ENCODE measurements around the gene ZMYND19.
"Not testable (repeated sequence)": the region's sequence is repeated elsewhere in the genome, so short reads cannot be mapped to it uniquely, and the experiment has no call there.

ZMYND19 gene

DNA sequence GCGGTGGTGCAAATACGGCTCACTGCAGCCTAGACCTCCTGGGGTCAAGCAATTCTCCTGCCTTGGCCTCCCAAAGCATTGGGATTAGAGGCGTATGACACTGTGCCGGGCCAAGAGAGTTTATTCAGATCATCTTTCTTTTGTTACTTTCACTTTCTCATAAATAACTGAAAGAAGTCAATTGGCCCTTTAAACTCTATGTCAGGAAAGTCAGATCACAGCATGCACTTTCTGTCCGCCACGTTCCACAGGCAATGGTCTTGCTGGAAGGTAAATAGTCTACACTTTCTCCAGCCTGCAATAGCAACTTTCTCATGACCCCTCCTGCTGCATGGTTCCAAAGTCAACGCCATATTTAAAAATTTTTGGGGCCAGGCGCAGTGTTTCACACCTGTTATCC, 8.6 kb upstream of the ZMYND19 start:
- in situ Hi-C loops (cut with HindIII; ENCODE audit: low pct_ligation_motif_present, low pct_unique_long_range_greater_than_20kb, low sequenced_read_pairs), result no loop called here
- no peak for DNase-seq

DNA sequence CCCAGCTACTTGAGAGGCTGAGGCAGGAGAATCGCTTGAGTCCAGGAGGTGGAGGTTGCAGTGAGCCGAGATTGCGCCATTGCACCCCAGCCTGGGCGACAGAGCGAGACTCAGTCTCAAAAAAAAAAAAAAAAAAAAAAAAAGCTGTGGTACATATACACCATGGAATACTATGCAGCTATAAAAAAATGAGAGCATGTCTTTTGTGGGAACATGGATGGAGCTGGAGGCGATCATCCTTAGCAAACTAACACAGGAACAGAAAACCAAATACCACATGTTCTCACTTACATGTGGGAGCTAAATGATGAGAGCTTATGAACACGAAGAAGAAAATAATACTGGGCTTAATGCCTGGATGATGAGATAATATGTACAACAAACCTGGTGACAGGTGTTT, 6.3 kb upstream of the ZMYND19 start:
- DNase-seq; in situ Hi-C loops (cut with HindIII; ENCODE audit: low pct_ligation_motif_present, low pct_unique_long_range_greater_than_20kb, low sequenced_read_pairs): not testable (repeated sequence)

DNA sequence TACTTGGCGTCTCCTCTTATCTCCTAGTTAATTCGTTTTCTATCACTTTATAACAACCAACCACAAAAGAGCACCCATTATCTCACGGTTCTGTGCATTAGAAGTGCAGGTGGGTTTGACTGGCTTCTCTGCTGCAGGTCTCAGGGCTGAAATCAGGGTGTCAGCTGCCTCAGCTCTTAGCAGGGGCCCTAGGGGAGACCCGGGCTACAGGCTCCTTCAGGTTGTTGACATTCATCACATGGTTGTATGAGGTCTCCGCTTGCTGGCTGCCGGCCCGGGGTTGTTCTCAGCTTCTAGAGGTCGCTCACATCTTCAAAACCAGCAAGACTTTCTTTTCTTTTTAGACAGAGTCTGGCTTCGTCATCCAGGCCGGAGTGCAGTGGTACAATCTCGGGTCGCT, 2.9 kb upstream of the ZMYND19 start:
- no peak for DNase-seq
- in situ Hi-C loops (cut with HindIII; ENCODE audit: low pct_ligation_motif_present, low pct_unique_long_range_greater_than_20kb, low sequenced_read_pairs), result no loop called here

DNA sequence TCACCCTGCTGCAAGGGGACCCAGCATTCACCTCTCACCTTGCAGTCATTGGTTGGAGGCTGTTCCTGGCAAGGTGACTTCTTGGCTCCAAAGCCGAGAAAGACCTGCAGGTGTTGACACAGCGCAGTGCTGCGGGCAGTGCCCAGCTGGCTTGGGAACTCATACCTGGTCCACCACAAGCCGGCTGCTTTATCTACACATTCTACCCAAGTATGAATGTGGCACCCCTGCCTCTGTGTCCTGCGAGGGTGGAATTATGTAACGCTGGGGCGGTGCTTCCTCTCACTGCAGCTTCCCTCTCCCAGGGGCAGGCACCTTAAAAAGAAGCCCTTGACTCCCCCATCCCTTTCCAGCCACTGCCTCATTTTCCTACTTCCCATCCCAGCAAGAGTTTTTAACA, 2.5 kb upstream of the ZMYND19 start:
- in situ Hi-C loops (cut with HindIII; ENCODE audit: low pct_ligation_motif_present, low pct_unique_long_range_greater_than_20kb, low sequenced_read_pairs), result no loop called here
- no peak for DNase-seq

DNA sequence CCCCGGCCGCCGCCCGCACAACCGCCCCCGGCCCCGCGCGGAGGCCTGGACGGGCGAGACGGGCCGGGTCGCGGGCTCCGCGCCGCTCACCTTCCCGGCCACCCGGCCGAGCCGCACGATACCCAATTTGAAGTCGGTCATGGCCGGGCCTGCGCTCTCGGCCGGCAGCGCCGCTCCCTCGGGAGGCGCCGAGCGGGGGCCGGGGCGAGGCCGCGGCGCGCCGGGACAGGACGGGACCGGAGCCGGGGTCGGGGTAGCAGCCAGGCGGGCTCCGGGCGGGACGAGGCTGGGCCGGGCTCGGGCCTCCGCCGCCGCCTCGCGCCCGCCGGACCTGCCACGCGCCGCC, 216 bp downstream of the ZMYND19 start:
- in situ Hi-C loops (cut with HindIII; ENCODE audit: low pct_ligation_motif_present, low pct_unique_long_range_greater_than_20kb, low sequenced_read_pairs), result no loop called here
- DNase-seq, result no peak

DNA sequence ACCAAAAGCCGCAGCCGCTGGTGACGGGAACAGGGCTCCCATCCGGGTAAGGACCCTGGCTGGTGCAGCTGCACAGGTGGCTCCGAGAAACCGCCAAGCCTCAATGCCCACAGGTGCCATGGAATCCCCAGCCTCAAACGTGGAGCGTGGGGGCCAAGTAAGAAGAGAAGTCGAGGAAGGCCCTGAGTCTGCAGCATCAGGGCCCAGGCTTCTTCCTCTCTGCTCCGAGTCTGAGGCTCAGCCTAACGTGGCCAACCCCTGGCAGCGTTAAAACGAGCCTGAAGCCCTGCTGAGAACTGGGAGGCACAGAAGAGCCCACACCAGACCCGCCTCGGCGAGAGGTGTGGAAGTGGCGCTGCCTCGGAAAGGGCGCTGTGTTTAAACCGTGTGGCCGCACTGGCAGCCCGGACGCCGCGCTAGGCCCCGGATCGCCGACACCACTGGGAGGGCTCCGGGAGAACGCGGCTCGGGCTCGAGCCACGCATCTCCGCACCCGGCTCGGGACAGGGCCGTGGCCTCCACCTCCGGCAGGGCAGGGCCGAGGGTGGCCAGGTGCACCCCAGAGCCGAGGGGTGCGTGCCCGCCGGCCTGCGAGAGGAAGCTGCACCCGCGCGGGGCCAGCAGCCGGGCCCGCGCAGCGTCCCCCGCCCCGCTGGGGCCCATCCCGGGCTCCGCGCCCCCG, 730 bp downstream of the ZMYND19 start:
- in situ Hi-C loops (cut with HindIII; ENCODE audit: low pct_ligation_motif_present, low pct_unique_long_range_greater_than_20kb, low sequenced_read_pairs), result no loop called here
- no peak for DNase-seq

DNA sequence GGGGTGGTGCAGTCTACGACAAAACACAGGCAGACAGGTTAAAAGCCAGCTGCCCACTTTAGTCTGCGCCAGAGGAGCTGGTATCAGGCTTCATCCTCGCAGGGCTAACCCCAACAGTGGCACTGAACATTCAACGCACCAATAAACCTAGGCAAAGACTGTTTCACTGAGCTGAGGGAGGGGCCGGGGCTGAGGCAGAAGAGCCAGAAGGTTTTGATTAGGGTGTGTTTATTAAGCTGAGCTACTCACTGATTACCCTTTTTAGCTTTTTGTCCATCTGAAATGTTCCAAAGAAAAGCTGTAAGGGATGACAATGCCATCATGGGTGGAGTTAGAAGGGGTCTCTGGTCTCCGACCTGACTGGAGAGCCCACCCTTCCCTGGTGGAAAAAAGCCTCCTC, 1.4 kb downstream of the ZMYND19 start:
- DNase-seq, result no peak
- in situ Hi-C loops (cut with HindIII; ENCODE audit: low pct_ligation_motif_present, low pct_unique_long_range_greater_than_20kb, low sequenced_read_pairs), result no loop called here

DNA sequence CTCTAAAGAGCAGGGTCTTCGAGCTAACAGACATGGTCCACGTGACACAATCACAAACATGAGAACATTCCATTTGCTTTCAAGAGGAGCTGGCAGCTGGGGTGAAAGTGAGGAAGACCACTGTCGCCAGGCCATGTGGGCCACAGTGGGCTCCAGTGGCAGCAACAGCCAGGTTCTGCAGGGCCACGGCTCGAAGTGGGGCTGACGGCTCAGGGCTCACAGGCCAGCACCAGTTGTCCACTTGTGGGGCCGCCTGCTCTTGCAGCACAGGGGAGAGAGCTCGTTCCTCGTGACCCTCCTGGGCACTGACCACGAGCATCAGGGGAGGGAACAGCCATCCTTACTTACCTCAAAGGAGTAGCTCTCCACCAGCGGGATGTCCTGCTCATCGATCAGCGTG, 2.0 kb downstream of the ZMYND19 start:
- DNase-seq, result no peak
- in situ Hi-C loops (cut with HindIII; ENCODE audit: low pct_ligation_motif_present, low pct_unique_long_range_greater_than_20kb, low sequenced_read_pairs), result no loop called here

DNA sequence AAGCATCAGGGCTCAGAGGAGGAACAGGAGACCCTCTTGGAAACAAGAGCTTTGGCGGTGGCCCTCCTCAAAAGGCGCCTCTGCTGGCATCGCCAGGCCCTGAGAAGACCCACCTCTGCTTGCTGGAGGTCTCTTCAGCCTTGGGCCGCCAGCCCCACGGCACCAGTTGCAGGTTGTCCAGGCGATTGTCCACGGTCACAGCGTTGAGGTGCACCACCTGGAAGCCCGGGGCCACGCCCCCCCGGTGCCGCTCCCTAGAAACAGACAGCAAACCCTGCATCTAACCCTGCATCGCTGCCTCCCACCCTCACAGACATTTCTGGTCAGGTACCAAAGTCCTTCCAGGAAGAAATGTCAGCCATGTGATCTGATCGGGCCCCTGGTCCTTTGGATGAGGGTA, 3.5 kb downstream of the ZMYND19 start:
- in situ Hi-C loops (cut with HindIII; ENCODE audit: low pct_ligation_motif_present, low pct_unique_long_range_greater_than_20kb, low sequenced_read_pairs), result no loop called here
- DNase-seq, result no peak

DNA sequence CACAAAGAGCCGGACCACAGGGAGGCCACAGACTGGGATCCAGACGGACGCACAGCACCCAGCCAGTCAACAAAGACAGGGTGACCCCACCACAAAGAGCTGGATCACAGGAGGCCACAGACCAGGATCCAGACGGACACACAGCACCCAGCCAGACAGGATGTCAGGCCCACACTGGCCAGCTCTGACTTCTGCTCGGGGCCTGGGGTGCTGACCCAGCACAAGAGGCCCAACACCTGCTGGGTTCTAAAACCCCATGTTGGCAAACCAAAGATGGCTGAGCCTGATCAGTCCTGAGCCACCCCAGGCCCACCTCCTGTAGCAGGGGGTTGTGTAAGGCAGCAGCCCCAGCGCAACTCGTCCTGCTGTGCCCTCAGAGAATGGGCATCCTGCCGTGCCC, 6.4 kb downstream of the ZMYND19 start:
- no peak for DNase-seq
- in situ Hi-C loops (cut with HindIII; ENCODE audit: low pct_ligation_motif_present, low pct_unique_long_range_greater_than_20kb, low sequenced_read_pairs), result no loop called here

DNA sequence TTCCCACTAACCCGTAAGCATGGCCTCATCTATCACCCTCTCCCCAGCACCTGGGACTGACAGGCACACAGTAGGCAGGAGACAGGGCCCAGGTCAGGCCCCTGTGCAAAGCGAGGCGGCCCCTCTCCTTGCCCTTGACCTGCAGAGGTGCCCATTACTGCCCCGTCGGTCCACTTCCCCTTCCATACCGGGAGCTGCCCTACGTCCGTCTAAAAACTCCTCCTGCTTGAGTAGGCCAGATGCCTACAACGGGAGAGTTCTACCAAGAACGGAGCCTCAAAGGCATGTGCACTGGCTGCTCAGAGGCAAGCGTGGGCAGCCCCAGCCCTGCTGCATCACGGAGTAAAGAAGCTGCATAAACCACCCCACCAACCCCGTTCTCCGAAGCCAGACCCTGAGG, 7.0 kb downstream of the ZMYND19 start:
- in situ Hi-C loops (cut with HindIII; ENCODE audit: low pct_ligation_motif_present, low pct_unique_long_range_greater_than_20kb, low sequenced_read_pairs), result no loop called here
- no peak for DNase-seq

DNA sequence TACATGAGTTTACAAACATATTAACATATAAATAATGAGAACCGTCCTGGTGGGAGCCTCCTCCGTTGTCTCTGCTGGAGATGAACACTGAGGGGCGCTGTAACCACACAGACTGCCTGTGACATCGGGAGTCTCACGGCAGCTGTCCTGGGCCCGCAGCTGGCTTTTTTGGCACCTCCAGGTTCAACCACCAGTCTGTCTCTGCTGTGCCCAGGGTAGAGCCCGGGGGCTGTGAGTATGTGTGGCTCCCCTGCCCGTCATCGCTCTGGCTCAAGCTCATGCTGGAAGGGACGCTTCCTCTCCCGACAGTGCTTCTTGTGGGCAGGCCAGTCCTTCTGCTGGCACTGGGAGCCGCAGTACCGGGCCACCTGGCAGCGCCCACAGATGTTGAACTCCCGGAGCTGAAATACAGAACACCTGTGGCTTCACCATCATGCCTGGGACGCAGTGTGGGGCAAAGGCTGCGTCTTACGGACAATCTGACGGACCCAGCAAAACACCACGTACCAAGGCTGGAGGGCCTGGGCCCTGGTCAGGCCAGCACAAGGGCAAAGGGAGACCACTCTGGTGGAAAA, 7.9 kb downstream of the ZMYND19 start:
- peak; percentile 24 for DNase-seq
- in situ Hi-C loops (cut with HindIII; ENCODE audit: low pct_ligation_motif_present, low pct_unique_long_range_greater_than_20kb, low sequenced_read_pairs), result no loop called here

DNA sequence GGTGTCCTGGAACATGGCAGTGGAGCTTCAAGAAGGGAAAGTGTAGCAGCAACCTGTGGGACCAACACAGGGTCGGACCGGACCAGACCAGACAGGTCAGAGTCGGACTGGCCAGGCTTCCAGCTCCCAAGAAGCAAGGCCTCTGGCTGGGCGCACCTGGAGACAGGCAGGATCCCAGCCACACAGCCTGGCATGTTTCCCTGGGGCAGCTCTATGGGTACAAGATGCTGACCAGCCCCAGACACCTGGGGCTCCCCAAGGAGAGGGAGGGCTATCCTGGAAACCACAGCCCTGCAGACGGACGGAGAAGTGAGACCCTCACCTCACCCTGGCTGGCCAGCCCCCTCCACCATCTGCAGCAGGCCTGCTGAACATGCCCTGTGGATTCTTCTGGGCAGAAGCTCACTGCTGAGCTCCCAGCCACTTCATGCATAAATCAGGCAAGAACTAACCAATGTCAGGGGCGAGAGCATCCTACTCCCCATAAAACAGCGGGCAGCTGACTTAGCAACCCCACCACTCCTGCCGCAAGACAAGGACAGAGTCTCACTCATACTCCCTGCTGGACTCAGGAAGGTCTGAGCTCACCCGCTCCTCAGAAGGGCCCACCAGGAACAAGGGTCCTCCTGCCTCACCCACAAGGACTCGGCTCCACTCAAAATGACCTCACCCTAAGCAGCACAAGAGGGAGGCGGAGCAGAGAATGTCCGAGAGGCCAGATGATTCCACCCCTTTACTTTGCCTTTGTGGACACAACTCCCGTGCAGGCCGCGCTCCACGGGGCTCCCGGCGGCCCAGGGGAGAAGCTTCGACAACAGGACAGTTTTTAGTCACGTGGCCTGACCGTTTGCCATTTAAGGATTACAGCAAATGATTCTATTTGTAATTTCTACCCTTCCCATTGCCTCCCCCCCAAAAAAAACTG, 8.7 kb downstream of the ZMYND19 start:
- no peak for DNase-seq
- in situ Hi-C loops (cut with HindIII; ENCODE audit: low pct_ligation_motif_present, low pct_unique_long_range_greater_than_20kb, low sequenced_read_pairs), result no loop called here

DNA sequence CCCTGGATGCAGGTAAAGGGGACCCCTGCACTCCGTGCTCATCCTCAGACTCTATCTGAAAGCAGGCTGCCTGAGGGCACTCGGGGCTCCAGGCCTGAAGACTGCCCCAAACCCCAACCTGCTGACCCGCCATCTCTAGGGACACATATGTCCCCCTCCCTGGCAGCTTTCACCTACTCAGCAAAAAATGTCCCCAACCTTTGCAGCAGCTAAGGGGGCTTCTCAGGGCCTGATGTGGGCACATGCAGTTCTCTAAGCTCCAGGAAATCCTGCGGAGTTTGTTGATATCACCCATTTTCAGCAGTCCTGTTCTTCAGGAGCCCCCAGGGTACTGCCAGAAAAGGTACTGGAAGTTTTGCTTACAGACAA, 9.4 kb downstream of the ZMYND19 start:
- DNase-seq, result no peak
- in situ Hi-C loops (cut with HindIII; ENCODE audit: low pct_ligation_motif_present, low pct_unique_long_range_greater_than_20kb, low sequenced_read_pairs), result no loop called here

DNA sequence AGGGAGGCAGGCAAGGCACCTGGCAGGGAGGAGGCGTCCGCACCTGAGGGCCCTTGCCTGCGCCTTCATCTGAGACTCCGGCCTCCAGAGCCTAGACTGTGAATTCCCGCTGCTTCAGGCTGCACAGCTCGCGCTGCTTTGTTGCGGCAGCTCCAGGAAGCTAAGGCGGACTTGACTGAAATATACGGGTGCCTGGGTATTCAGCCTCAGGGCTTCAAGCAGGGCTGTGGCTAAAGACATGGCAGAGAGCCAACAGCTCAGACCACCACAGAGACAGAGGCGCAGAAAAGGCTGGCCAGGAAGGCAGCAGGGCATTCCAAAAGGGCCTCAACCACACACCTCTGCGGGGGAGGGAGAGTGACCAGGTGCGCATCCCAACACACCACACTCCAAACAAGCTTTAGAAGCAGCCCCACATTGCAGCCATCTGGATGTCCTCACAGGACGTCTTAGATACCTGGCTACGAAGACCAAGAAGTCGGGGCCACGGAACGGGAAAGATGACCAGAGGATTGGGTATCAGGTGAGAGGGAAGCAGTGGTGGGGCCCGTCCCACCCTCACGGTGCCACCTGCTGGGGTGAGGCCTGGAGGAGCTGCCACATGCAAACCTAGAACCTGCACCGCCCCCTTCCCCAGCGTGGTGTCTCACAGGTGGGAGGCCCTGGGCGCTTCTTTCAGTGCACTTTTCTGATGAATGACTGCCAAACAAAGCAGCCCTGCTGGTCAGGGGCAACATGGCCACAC, 9.9 kb downstream of the ZMYND19 start:
- in situ Hi-C loops (cut with HindIII; ENCODE audit: low pct_ligation_motif_present, low pct_unique_long_range_greater_than_20kb, low sequenced_read_pairs), result no loop called here
- no peak for DNase-seq

DNA sequence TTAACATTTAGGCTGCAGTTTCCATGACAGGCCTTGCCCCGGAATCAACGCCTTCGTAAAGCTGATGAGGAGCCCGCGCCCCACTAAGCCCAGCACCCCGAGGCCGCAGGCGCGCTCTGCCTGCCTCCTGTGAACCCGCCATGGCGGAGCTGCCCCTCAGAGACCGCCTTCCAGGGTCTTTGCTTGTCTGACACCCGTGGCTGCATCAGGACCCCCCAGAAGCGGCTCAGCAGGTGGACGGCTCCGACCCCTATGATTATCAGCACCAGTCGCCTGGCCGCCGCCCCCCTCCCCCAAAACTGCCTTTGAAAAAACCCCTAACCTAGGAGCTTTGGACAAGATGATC, 11.1 kb downstream of the ZMYND19 start:
- DNase-seq, result no peak
- in situ Hi-C loops (cut with HindIII; ENCODE audit: low pct_ligation_motif_present, low pct_unique_long_range_greater_than_20kb, low sequenced_read_pairs), result no loop called here

DNA sequence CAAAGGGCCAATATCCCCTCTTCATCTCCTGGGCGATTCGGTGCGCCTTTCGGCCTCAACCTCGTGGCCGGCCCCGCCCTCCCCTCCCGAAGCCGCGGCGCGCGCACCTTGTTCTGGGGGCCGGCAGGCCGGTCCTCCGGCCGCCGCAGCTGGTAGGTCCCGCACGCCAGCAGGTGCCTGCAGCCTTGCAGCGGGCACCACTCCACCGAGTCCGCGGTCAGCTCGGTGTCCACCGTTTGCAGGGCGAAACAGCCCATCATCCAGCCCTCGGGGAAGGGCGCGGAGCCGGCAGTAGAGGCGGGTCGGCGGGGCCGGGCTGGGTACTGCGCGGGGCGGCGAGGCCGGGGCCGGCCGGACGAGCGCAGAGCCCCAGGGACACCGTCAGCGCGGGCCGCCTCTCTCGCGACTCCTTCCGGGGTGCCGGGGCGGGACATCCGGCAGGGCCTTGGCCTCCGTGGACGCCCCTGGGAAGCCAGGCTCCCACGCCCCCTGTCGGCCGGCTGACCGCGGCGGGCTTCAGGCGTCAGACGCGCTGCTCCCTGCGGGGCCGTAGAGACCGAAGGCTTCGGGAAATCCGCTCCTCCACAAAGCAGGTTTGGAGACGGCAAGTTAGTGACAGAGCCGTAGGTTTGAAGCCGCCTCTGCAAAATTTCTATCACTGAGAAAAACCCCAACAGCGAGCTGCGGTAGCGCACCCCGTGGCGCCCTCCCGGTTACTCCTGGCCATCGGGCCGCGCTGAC, 11.6 kb downstream of the ZMYND19 start, which contains the start of gene DPH7:
Gene DPH7 (minus strand): TSS at position 408 of the 741 bp plus-strand sequence. CDS start 148 bp downstream, at position 260.
- in situ Hi-C loops (cut with HindIII; ENCODE audit: low pct_ligation_motif_present, low pct_unique_long_range_greater_than_20kb, low sequenced_read_pairs), result no loop called here
- peak; percentile 89 for DNase-seq

DNA sequence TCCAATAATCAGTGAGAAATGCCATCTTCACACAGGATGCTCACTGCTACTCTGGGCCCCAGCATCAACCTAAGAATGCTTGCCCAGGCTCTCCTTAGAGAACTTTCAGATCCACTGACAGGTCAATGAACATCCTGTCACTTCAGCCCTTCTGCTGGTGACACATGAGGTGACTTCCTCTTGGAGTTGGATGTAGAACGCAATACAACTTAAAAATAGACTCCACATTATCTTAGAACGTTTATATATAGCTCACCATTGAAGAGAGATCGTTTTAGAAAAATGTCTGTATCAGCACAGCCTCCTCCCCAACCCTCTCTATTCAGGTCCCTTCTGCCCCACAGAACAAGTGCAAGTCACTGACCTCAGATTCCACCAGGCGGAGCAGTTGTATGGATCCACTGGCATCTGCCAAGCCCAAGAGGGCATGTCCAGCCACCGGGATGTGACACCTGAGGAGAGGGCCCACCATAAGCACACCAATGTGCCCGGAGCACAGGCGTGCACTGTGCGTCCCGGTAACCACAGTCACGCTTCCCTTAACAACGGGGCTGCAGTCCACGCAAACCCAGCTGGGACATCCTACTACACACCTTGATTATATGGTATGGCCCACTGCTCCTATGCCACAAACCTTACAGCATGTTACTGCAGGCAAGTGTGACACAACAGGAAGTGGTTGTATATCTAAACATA, 14.4 kb downstream of the ZMYND19 start:
- no peak for DNase-seq
- in situ Hi-C loops (cut with HindIII; ENCODE audit: low pct_ligation_motif_present, low pct_unique_long_range_greater_than_20kb, low sequenced_read_pairs), result no loop called here

Measured in ACHN (cell line).